Measurements from ENCODE around the gene ESPL1.

ESPL1 gene

GRCh38 chr12:53267999-53268629, at the start of gene ESPL1:
Gene ESPL1 (plus strand): TSS chr12:53268299. CDS start chr12:53268767, 468 bp downstream.
- peak; percentile 62 to 72 for DNase-seq (ENCODE audit: low read depth in 1 of 2, low spot score in 1 of 2)

- DNase-seq (ENCODE audit: low read depth in 1 of 2, low spot score in 1 of 2) = no peak
Measured at GRCh38 chr12:53218551-53219291, 49.4 kb upstream of the ESPL1 start.

- DNase-seq (ENCODE audit: low read depth in 1 of 2, low spot score in 1 of 2) = peak; percentile 45 to 72
Measured at GRCh38 chr12:53219292-53219955, 48.7 kb upstream of the ESPL1 start.

- DNase-seq (ENCODE audit: low read depth in 1 of 2, low spot score in 1 of 2) = peak; percentile 51 to 62
Measured at GRCh38 chr12:53219956-53220693, 48.0 kb upstream of the ESPL1 start.

- peak; percentile 57 to 63 for DNase-seq (ENCODE audit: low read depth in 1 of 2, low spot score in 1 of 2)
Measured at GRCh38 chr12:53220694-53221202, 47.4 kb upstream of the ESPL1 start.

- DNase-seq (ENCODE audit: low read depth in 1 of 2, low spot score in 1 of 2) = no peak
Measured at GRCh38 chr12:53221203-53222080, 46.7 kb upstream of the ESPL1 start.

- DNase-seq (ENCODE audit: low read depth in 1 of 2, low spot score in 1 of 2) = no peak
Measured at GRCh38 chr12:53222170-53222721, 45.9 kb upstream of the ESPL1 start.

GRCh38 chr12:53222806-53223261, 45.3 kb upstream of the ESPL1 start:
- DNase-seq (ENCODE audit: low read depth in 1 of 2, low spot score in 1 of 2) = no peak

- no peak for DNase-seq (ENCODE audit: low read depth in 1 of 2, low spot score in 1 of 2)
Measured at GRCh38 chr12:53223389-53224060, 44.6 kb upstream of the ESPL1 start.

GRCh38 chr12:53224061-53224896, 43.8 kb upstream of the ESPL1 start:
- no peak for DNase-seq (ENCODE audit: low read depth in 1 of 2, low spot score in 1 of 2)

GRCh38 chr12:53224897-53225634, 43.0 kb upstream of the ESPL1 start:
- no peak for DNase-seq (ENCODE audit: low read depth in 1 of 2, low spot score in 1 of 2)

GRCh38 chr12:53225635-53226424, 42.3 kb upstream of the ESPL1 start:
- no peak for DNase-seq (ENCODE audit: low read depth in 1 of 2, low spot score in 1 of 2)

- no peak for DNase-seq (ENCODE audit: low read depth in 1 of 2, low spot score in 1 of 2)
Measured at GRCh38 chr12:53226815-53227214, 41.3 kb upstream of the ESPL1 start.

GRCh38 chr12:53227341-53227740, 40.8 kb upstream of the ESPL1 start:
- DNase-seq (ENCODE audit: low read depth in 1 of 2, low spot score in 1 of 2) = no peak

GRCh38 chr12:53227836-53228235, 40.3 kb upstream of the ESPL1 start:
- no peak for DNase-seq (ENCODE audit: low read depth in 1 of 2, low spot score in 1 of 2)

- DNase-seq (ENCODE audit: low read depth in 1 of 2, low spot score in 1 of 2) = no peak
Measured at GRCh38 chr12:53229454-53229853, 38.6 kb upstream of the ESPL1 start.

Data from activated CD4-positive, alpha-beta T cell treated with anti-CD3 and anti-CD28 coated beads, Interleukin-2, amount 50 U/mL, for 24 hours (primary cell).